Hepatocyte (in vitro differentiated cells): ENCODE measurements around the gene PTPRU. TPM values are rescaled to one million over a fixed set of nuclear protein-coding genes. Genes with fewer than 3 reads are reported as not detected.

ENCODE experiments used
- DNase-seq: peaks from one replicate; pipeline ENCODE4 v3.0.0-alpha.2; 2016; ENCODE audit warnings: low spot score
- H2AFZ ChIP-seq: fragments of 200-600 bp; sonication (generic); 2 replicates; pipeline ENCODE4 v1.6.0; 2016; ENCODE audit warnings: antibody characterized with exemption, mild to moderate bottlenecking
- H3K27ac ChIP-seq: fragments of 200-600 bp; sonication (generic); 2 replicates; pipeline ENCODE4 v1.5.1; 2016; ENCODE audit warnings: mild to moderate bottlenecking
- H3K27me3 ChIP-seq: fragments of 200-600 bp; sonication (generic); 2 replicates; pipeline ENCODE4 v1.6.1; 2016
- H3K36me3 ChIP-seq: fragments of 200-600 bp; sonication (generic); replicated peaks from 2 replicates; pipeline ENCODE4 v1.5.1; 2016; ENCODE audit warnings: low read depth; ENCODE audit not compliant: insufficient read depth
- H3K4me1 ChIP-seq: fragments of 200-600 bp; sonication (generic); 2 replicates; pipeline ENCODE4 v1.5.1; 2016; ENCODE audit warnings: mild to moderate bottlenecking, moderate library complexity; ENCODE audit not compliant: insufficient read depth
- H3K4me2 ChIP-seq: fragments of 200-600 bp; sonication (generic); 2 replicates; pipeline ENCODE4 v1.6.0; 2016
- H3K4me3 ChIP-seq: fragments of 200-600 bp; sonication (generic); 2 replicates; pipeline ENCODE4 v1.5.1; 2016; ENCODE audit warnings: mild to moderate bottlenecking
- H3K79me2 ChIP-seq: fragments of 200-600 bp; sonication (generic); 2 replicates; pipeline ENCODE4 v1.6.0; 2017; ENCODE audit warnings: mild to moderate bottlenecking
- H3K9me2 ChIP-seq: fragments of 200-600 bp; sonication (generic); replicated peaks from 2 replicates; pipeline ENCODE4 v1.6.0; 2017; ENCODE audit warnings: mild to moderate bottlenecking; ENCODE audit not compliant: insufficient read depth
- H3K9me3 ChIP-seq: fragments of 200-600 bp; sonication (generic); 2 replicates; pipeline ENCODE4 v1.5.1; 2016; ENCODE audit warnings: low read depth, mild to moderate bottlenecking
- H4K20me1 ChIP-seq: fragments of 200-600 bp; sonication (generic); 2 replicates; pipeline ENCODE4 v1.6.0; 2016; ENCODE audit warnings: mild to moderate bottlenecking; ENCODE audit not compliant: insufficient read depth, poor library complexity, severe bottlenecking
- EZH2 ChIP-seq: fragments of 200-600 bp; sonication (generic); IDR thresholded peaks from 2 replicates; pipeline ENCODE4 v1.6.1; 2016; ENCODE audit warnings: antibody characterized with exemption, mild to moderate bottlenecking, borderline replicate concordance
- EZH2phosphoT487 ChIP-seq: fragments of 200-600 bp; sonication (generic); IDR thresholded peaks from one replicate; pipeline ENCODE4 v1.6.1; 2018; ENCODE audit warnings: antibody characterized with exemption, mild to moderate bottlenecking, low read depth, moderate library complexity; ENCODE audit not compliant: unreplicated experiment, severe bottlenecking
- WGBS: methylation state at CpG from one replicate; pipeline ENCODE4 v1.1.6; 2016; ENCODE audit warnings: low lambda C conversion rate; ENCODE audit errors: missing lambda C conversion rate; 5-methylcytosine and 5-hydroxymethylcytosine counted together
- polyA plus RNA-seq: library from polyadenylated mRNA; unstranded; fragments of >200 nt; fragmentation: Nextera tagmentation; extraction: Ambion mirVana; gene quantifications from 2 replicates; pipeline ENCODE4 v1.2.1, GENCODE V29; 2016
- total RNA-seq: library from RNA; depleted of rRNA; stranded (reverse); fragments of >200 nt; gene quantifications from 2 replicates; pipeline ENCODE4 v1.2.3, GENCODE V29; 2014
- TF ChIP-seq, protein P1 (sequence below): fragments of 200-600 bp; sonication (generic); IDR thresholded peaks from 2 replicates; pipeline ENCODE4 v1.5.1; 2016; ENCODE audit warnings: antibody characterized with exemption, mild to moderate bottlenecking; ENCODE audit not compliant: poor library complexity

PTPRU gene
- total and polyA plus RNA-seq, 2 experiments from 2014 or later: 34.3 to 38.7 TPM

DNA sequence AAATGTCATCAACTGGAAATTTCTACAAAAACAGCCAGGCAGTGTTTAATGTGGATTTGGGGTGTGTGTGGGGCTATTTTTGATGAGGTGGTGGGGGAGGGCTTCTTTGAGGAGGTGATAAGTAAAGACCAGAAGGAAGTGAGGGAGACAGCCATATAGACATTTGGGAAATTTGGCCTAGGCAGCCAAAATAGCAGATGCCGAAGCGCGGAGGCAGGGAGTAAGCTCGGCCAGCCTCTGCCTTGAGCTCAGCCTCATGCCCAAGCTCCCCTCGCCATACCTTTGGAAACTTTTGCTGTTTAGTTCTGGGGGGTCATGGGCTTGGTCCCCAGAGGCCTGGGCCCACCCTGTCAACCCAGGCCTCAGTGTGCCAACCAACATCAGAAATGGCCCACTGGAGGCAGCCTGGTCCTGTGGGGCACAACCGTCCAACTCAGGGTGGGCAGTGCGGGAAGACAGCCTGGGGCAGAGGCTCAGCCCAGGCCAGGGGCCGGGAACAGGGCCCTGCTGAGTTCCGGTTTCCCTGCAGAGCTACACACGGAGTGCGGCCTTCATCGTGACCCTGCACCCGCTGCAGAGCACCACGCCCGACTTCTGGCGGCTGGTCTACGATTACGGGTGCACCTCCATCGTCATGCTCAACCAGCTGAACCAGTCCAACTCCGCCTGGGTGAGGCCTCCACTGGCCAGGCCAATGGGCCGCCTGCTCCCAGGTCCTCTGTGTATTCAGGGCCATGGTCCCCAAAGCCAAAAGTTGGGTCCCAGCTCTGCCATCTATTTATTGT lies 84.0 kb downstream of the PTPRU start:
- no peak for DNase-seq
- H3K9me3 ChIP-seq: no peaks in the 10 kb centered on the region
- H3K79me2 ChIP-seq: no peaks in the 10 kb centered on the region
- TF ChIP-seq EZH2 (no peak), EZH2phosphoT487 (no peak)
- TF ChIP-seq, protein P1, sequence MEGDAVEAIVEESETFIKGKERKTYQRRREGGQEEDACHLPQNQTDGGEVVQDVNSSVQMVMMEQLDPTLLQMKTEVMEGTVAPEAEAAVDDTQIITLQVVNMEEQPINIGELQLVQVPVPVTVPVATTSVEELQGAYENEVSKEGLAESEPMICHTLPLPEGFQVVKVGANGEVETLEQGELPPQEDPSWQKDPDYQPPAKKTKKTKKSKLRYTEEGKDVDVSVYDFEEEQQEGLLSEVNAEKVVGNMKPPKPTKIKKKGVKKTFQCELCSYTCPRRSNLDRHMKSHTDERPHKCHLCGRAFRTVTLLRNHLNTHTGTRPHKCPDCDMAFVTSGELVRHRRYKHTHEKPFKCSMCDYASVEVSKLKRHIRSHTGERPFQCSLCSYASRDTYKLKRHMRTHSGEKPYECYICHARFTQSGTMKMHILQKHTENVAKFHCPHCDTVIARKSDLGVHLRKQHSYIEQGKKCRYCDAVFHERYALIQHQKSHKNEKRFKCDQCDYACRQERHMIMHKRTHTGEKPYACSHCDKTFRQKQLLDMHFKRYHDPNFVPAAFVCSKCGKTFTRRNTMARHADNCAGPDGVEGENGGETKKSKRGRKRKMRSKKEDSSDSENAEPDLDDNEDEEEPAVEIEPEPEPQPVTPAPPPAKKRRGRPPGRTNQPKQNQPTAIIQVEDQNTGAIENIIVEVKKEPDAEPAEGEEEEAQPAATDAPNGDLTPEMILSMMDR: no peak
- WGBS: 98% methylated on average over 21 of the region's 21 CpGs
- H2AFZ ChIP-seq: no peak overlapping the region
- H3K4me2 ChIP-seq: no peak overlapping the region
- no peaks in the 10 kb centered on the region for H4K20me1 ChIP-seq
- no peak overlapping the region for H3K4me3 ChIP-seq
- no peaks in the 10 kb centered on the region for H3K4me1 ChIP-seq
- H3K9me2 ChIP-seq: no peaks in the 10 kb centered on the region
- no peaks in the 10 kb centered on the region for H3K36me3 ChIP-seq
- no peaks in the 10 kb centered on the region for H3K27me3 ChIP-seq
- H3K27ac ChIP-seq: no peak overlapping the region

DNA sequence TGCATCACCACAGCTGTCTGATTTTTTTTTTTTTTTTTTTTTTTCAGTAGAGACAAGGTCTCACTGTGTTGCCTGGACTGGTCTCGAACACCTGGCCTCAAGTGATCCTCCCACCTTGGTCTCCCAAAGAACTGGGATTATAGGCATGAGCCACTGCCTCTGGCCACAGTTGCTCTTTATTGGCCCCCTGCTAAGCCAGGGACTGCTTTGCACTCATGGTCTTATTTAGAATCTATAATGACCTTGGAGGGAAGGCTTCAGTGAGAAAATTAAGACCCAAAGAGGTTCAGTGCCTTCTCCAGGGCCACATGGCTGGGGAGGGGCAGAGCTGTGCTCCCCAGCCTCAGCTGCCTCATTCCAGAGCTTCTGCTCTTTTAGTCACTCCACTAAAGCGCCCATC lies 84.9 kb downstream of the PTPRU start:
- H3K9me3 ChIP-seq: no peaks in the 10 kb centered on the region
- TF ChIP-seq EZH2phosphoT487: no peak
- TF ChIP-seq, protein P1: no peak
- TF ChIP-seq EZH2: no peak
- H3K36me3 ChIP-seq: no peaks in the 10 kb centered on the region
- DNase-seq: no peak
- no peaks in the 10 kb centered on the region for H4K20me1 ChIP-seq
- H3K9me2 ChIP-seq: no peaks in the 10 kb centered on the region
- no peak overlapping the region for H3K4me3 ChIP-seq
- H3K4me2 ChIP-seq: no peak overlapping the region
- no peak overlapping the region for H3K27ac ChIP-seq
- 90% methylated on average over 2 of the region's 2 CpGs for WGBS
- no peaks in the 10 kb centered on the region for H3K79me2 ChIP-seq
- no peaks in the 10 kb centered on the region for H3K4me1 ChIP-seq
- H3K27me3 ChIP-seq: no peaks in the 10 kb centered on the region
- H2AFZ ChIP-seq: no peak overlapping the region

DNA sequence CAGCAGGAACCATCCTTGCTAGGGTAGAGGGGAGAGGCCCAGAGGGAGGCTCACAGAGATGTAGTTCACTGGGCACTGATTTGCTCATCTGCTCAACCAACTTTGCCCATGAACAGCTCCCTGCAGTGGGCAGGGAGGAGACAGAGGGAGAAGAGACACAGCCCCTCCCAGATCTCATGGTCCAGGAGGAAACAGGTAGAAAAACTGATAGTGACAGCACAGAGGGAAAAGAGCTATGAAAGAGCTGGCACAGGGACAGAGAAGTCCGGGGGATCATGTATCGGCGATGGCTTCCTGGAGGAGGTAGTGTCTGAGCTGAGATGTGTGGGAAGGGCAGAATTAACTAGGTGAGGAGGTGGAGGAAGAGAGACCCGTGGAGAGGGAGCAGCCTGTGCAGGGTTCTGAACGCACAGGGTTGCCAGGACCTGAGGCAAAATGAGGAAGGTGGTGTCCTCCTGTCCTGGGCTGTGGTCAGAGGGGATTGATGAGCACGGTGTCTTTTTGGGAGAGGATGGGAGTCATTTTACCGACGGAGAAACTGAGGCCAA lies 85.9 kb downstream of the PTPRU start:
- Histone ChIP-seq H3K79me2 (no peaks in the 10 kb centered on the region), H3K9me2 (no peaks in the 10 kb centered on the region), H4K20me1 (no peaks in the 10 kb centered on the region), H2AFZ (no peak overlapping the region), H3K27me3 (no peaks in the 10 kb centered on the region), H3K9me3 (no peaks in the 10 kb centered on the region), H3K4me3 (no peak overlapping the region), H3K27ac (no peak overlapping the region), H3K36me3 (no peaks in the 10 kb centered on the region), H3K4me2 (no peak overlapping the region), H3K4me1 (no peaks in the 10 kb centered on the region)
- DNase-seq: no peak
- WGBS: 81% methylated on average over 8 of the region's 8 CpGs
- no peak for TF ChIP-seq EZH2phosphoT487
- TF ChIP-seq, protein P1: no peak
- no peak for TF ChIP-seq EZH2
